Measurements from ENCODE around the gene MORC2. TPM values are rescaled to one million over a fixed set of nuclear protein-coding genes. Genes with fewer than 3 reads are reported as not detected.

MORC2 gene
- total and polyA plus RNA-seq, 10 of the 15 experiments (the other 5 are each of a cell fraction or from before 2014, with no cell fraction given): 1.7 to 16.3 (median 9.0) TPM

DNA sequence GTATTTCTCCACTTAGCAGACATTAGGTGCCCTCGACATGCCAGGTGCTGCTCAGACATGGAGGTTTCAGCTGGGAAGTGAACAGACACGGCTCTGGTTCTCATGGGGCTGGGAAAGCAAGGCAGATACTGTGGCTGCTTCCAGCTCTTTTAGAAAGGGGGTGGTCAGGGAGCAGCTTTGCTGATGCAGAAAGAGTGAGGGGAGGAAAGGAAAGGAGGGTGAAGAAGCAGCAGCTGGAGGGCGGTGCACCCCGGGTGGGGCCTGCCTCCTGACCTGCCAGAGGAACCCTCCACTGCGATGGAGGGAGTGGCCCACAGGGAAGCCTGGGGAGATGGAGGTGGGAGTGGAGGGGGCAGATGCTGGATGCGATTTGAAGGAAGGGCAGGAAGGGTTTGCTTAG, 76.8 kb downstream of the MORC2 start:
- Histone ChIP-seq H3K4me1 (ENCODE audit: control insufficient read depth, insufficient read depth, low read length) (no peaks in the 10 kb centered on the region), H3K79me2 (ENCODE audit: control insufficient read depth, insufficient read depth, low read length) (no peaks in the 10 kb centered on the region), H3K27ac (ENCODE audit: control insufficient read depth, insufficient read depth) (no peak overlapping the region), H3K9me3 (replicated peaks; ENCODE audit: control insufficient read depth, insufficient read depth, low read length) (no peaks in the 10 kb centered on the region), H3K36me3 (ENCODE audit: control insufficient read depth in 2 of 2, insufficient read depth in 2 of 2, low read length in 1 of 2) (peaks cover 0 to 15% of the 10 kb centered on the region in 2 experiments; a peak in 2 of 4 replicates), H3K27me3 (replicated peaks in 1 of 2; ENCODE audit: control insufficient read depth in 2 of 2, insufficient read depth in 2 of 2, low read length in 1 of 2) (no peaks in the 10 kb centered on the region), H3K4me2 (ENCODE audit: control insufficient read depth, insufficient read depth) (no peak overlapping the region), H2AFZ (ENCODE audit: control insufficient read depth, low read depth, low read length) (no peak overlapping the region), H3K9ac (ENCODE audit: control insufficient read depth, insufficient read depth, low read length) (no peak overlapping the region), H4K20me1 (ENCODE audit: control insufficient read depth, insufficient read depth) (no peaks in the 10 kb centered on the region; the same call in 1 of the 2 replicates), H3K4me3 (no peak overlapping the region)
- ChIA-PET RAD21 (ENCODE audit: unreplicated experiment) (no interaction called here), SMC1A (ENCODE audit: uncharacterized antibody, unreplicated experiment) (no interaction called here), CTCF (interaction anchor here (1.5 to 2.8 kb wide), 4 partner anchors 11 to 257 kb away, joined by 4 to 13 read pairs (median 10); partner anchors contain the start of gene SLC35E4), POLR2A (no interaction called here)
- WGBS (ENCODE audit: insufficient coverage, insufficient replicate concordance, low lambda C conversion rate, missing lambda C conversion rate): 20% methylated on average over 6 of the region's 6 CpGs
- TF ChIP-seq PAX5 (IDR thresholded peaks at IDR 0.05; ENCODE audit: borderline replicate concordance, low read depth, low read length) (no peak), CBFB (IDR thresholded peaks at IDR 0.05; ENCODE audit: low read depth) (no peak), SMARCA5 (IDR thresholded peaks at IDR 0.05) (no peak), RB1 (IDR thresholded peaks at IDR 0.05; ENCODE audit: borderline replicate concordance) (no peak), ZSCAN29 (IDR thresholded peaks at IDR 0.05) (no peak), POLR2A (IDR thresholded peaks at IDR 0.05; ENCODE audit: low read depth, low read length) (no peak), TBL1XR1 (IDR thresholded peaks at IDR 0.05; ENCODE audit: low read depth, low read length) (no peak), ETV6 (conservative IDR thresholded peaks at IDR 0.05 in 1 of 2, IDR thresholded peaks at IDR 0.05 in 1 of 2; ENCODE audit: borderline replicate concordance in 1 of 2, low read depth in 1 of 2) (no peak), SPI1 (IDR thresholded peaks at IDR 0.05; ENCODE audit: borderline replicate concordance, insufficient read depth, low read depth, low read length) (no peak), DPF2 (IDR thresholded peaks at IDR 0.05) (no peak), SREBF2 (IDR thresholded peaks at IDR 0.05; ENCODE audit: low read length) (no peak), MEF2B (IDR thresholded peaks at IDR 0.05; ENCODE audit: partially characterized antibody, poor library complexity, severe bottlenecking) (no peak), SIN3A (IDR thresholded peaks at IDR 0.05; ENCODE audit: low read depth, low read length) (no peak), HDAC2 (IDR thresholded peaks at IDR 0.05) (no peak), RCOR1 (conservative IDR thresholded peaks at IDR 0.05; ENCODE audit: low read depth, low read length) (no peak), TARDBP (IDR thresholded peaks at IDR 0.05; ENCODE audit: borderline replicate concordance) (no peak)
- TF ChIP-seq, protein P1, sequence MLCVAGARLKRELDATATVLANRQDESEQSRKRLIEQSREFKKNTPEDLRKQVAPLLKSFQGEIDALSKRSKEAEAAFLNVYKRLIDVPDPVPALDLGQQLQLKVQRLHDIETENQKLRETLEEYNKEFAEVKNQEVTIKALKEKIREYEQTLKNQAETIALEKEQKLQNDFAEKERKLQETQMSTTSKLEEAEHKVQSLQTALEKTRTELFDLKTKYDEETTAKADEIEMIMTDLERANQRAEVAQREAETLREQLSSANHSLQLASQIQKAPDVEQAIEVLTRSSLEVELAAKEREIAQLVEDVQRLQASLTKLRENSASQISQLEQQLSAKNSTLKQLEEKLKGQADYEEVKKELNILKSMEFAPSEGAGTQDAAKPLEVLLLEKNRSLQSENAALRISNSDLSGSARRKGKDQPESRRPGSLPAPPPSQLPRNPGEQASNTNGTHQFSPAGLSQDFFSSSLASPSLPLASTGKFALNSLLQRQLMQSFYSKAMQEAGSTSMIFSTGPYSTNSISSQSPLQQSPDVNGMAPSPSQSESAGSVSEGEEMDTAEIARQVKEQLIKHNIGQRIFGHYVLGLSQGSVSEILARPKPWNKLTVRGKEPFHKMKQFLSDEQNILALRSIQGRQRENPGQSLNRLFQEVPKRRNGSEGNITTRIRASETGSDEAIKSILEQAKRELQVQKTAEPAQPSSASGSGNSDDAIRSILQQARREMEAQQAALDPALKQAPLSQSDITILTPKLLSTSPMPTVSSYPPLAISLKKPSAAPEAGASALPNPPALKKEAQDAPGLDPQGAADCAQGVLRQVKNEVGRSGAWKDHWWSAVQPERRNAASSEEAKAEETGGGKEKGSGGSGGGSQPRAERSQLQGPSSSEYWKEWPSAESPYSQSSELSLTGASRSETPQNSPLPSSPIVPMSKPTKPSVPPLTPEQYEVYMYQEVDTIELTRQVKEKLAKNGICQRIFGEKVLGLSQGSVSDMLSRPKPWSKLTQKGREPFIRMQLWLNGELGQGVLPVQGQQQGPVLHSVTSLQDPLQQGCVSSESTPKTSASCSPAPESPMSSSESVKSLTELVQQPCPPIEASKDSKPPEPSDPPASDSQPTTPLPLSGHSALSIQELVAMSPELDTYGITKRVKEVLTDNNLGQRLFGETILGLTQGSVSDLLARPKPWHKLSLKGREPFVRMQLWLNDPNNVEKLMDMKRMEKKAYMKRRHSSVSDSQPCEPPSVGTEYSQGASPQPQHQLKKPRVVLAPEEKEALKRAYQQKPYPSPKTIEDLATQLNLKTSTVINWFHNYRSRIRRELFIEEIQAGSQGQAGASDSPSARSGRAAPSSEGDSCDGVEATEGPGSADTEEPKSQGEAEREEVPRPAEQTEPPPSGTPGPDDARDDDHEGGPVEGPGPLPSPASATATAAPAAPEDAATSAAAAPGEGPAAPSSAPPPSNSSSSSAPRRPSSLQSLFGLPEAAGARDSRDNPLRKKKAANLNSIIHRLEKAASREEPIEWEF (IDR thresholded peaks at IDR 0.05; ENCODE audit: insufficient replicate concordance, low read depth, low read length): no peak
- intact Hi-C loops (cut with micrococcal nuclease; ENCODE audit: unreplicated experiment) (loop anchor here (5.0 kb wide), 1 partner anchor 129 kb away; no protein-coding TSS in a partner anchor), in situ Hi-C loops (cut with MboI) (no loop called here)
- ATAC-seq: no peak
- DNase-seq (ENCODE audit: low read depth, low spot score): no peak
- no TSS peak for BruUV-seq (replicated peaks)
- FAIRE-seq: no peak

Data from GM12878 (cell line).